Measurements from ENCODE around the gene SPOCK1. TPM values are rescaled to one million over a fixed set of nuclear protein-coding genes. Genes with fewer than 3 reads are reported as not detected.

SPOCK1 gene
- total RNA-seq, 1 donor: 54.8 TPM

DNA sequence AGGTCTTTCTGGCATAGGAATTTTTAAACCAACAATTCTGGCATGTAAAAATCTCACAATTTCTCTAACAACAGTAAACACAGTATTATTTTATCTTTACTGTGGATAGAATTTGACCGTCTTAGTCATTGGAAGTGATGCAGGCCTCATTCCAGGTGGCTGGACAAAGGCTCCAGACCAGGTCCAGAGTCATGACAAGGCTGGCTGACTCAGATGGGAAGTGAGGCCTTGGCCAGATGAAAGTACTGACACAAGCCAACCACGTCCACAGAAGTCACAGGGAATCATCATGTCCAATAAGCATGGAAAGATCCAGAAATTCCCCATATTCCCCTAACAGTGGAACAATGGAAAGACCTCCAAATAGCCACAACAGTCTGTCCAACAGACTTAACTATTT, 12.4 kb downstream of the SPOCK1 start:
- DNase-seq (ENCODE audit: low read depth): peak; percentile 39
- H3K4me3 ChIP-seq (ENCODE audit: low read depth, low read length): no peak overlapping the region
- no peak for TF ChIP-seq CTCF (IDR thresholded peaks at IDR 0.05; ENCODE audit: insufficient read depth, low read depth, low read length)

GRCh38 chr5:137481596-137481995, 17.5 kb downstream of the SPOCK1 start:
- DNase-seq (ENCODE audit: low read depth): no peak
- no peak overlapping the region for H3K4me3 ChIP-seq (ENCODE audit: low read depth, low read length)
- TF ChIP-seq CTCF (IDR thresholded peaks at IDR 0.05; ENCODE audit: insufficient read depth, low read depth, low read length): no peak

DNA sequence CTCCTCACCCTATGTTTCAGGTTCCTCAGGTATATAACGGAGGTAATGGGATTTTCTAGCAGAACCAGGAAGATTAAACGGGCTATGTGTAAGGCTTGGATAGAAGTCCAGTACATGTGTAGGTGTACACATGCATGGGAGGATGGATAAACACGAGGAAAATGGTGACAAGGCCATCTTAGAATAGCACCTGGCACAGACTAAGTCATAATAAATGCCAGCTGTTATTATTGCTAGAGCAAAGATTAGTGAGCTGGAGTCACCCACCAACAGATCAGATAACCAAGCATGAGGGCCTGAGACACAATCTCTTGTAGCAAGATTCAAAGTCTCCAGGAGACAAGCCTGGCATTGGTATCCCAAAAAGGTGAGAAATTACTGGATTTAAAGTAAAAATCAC, 21.1 kb downstream of the SPOCK1 start:
- no peak overlapping the region for H3K4me3 ChIP-seq (ENCODE audit: low read depth, low read length)
- TF ChIP-seq CTCF (IDR thresholded peaks at IDR 0.05; ENCODE audit: insufficient read depth, low read depth, low read length): no peak
- DNase-seq (ENCODE audit: low read depth): no peak

GRCh38 chr5:137470921-137471220, 28.3 kb downstream of the SPOCK1 start:
- TF ChIP-seq CTCF (IDR thresholded peaks at IDR 0.05; ENCODE audit: insufficient read depth, low read depth, low read length): no peak
- H3K4me3 ChIP-seq (ENCODE audit: low read depth, low read length): no peak overlapping the region
- DNase-seq (ENCODE audit: low read depth): no peak

DNA sequence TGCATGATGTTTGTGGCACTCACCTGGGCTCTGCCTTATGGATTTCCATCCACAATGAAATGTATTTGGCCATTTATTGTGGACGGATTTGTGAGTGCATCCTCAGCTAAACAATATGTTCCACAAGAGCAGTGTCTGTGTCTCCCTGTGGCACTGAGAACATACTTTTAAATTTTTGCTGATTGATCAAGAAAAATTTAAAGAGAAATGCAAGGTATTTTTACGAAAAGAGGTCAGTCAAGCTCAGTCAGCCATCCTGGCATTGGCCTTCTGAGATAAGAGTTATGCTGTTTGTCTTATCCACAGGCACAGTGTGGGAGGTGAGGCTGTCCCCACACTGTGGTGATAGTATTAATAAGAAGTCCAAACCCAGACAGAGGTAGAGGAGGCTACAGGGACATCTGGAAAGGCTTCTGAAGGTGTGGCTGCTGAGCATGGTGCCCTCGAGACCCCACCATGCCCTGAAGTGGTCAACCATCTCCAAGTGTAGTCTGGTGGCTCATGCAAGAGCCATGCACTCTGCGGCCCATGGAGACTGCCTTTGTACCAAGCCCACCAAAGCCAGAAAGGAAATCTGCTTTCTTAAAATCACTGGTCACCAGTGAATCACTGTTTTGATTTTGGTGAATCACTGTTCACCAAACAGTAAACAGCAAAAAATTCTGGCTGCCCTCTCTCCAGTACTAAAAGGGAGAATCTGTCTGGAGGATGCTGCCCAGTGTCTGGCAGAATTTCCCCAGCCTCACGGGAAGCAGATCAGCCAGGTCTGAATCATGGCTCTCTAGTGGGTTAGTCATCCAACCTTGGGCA, 28.8 kb downstream of the SPOCK1 start:
- H3K4me3 ChIP-seq (ENCODE audit: low read depth, low read length): no peak overlapping the region
- TF ChIP-seq CTCF (IDR thresholded peaks at IDR 0.05; ENCODE audit: insufficient read depth, low read depth, low read length): no peak

GRCh38 chr5:137466889-137467288, 32.2 kb downstream of the SPOCK1 start:
- no peak for TF ChIP-seq CTCF (IDR thresholded peaks at IDR 0.05; ENCODE audit: insufficient read depth, low read depth, low read length)
- no peak overlapping the region for H3K4me3 ChIP-seq (ENCODE audit: low read depth, low read length)
- DNase-seq (ENCODE audit: low read depth): peak; percentile 3

More for the DNA sequence above, 28.8 kb downstream of the SPOCK1 start:
- DNase-seq (ENCODE audit: low read depth): peak; percentile 88

DNA sequence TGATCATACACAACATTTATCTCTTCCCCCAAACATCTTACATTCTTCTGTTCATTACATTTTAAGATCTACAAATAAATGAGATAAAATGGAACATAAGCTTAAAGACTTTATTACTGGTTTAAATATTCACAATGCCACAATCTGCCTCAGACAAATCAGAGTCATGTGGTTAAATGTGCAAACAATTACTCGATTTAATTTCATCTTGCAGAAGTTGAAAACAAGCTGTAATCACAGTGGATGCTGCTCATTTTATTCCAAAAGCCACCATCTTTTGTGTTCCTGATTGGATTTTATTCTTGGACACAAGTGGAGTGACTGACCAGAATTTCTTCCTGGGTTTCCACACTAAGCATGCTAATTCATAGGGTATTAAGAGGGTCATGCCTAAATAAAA, 33.2 kb downstream of the SPOCK1 start:
- no peak overlapping the region for H3K4me3 ChIP-seq (ENCODE audit: low read depth, low read length)
- no peak for TF ChIP-seq CTCF (IDR thresholded peaks at IDR 0.05; ENCODE audit: insufficient read depth, low read depth, low read length)
- no peak for DNase-seq (ENCODE audit: low read depth)

Data from fibroblast of villous mesenchyme (primary cell).